GM19455 (cell line): ENCODE measurements around the gene KRCC1.
A peak's percentile ranks its signal among the peaks of the same experiment; 100 is the strongest.
"Not testable (repeated sequence)": the region's sequence is repeated elsewhere in the genome, so short reads cannot be mapped to it uniquely, and the experiment has no call there.

ENCODE experiments used
- ATAC-seq: cut with Tn5 transposase; IDR thresholded peaks from one replicate; pipeline ENCODE4 v1.9.1; 2021; ENCODE audit not compliant: unreplicated experiment

The KRCC1 gene

GRCh38 chr2:88042476-88042875 is 13.1 kb downstream of the KRCC1 start:
- ATAC-seq = no peak

DNA sequence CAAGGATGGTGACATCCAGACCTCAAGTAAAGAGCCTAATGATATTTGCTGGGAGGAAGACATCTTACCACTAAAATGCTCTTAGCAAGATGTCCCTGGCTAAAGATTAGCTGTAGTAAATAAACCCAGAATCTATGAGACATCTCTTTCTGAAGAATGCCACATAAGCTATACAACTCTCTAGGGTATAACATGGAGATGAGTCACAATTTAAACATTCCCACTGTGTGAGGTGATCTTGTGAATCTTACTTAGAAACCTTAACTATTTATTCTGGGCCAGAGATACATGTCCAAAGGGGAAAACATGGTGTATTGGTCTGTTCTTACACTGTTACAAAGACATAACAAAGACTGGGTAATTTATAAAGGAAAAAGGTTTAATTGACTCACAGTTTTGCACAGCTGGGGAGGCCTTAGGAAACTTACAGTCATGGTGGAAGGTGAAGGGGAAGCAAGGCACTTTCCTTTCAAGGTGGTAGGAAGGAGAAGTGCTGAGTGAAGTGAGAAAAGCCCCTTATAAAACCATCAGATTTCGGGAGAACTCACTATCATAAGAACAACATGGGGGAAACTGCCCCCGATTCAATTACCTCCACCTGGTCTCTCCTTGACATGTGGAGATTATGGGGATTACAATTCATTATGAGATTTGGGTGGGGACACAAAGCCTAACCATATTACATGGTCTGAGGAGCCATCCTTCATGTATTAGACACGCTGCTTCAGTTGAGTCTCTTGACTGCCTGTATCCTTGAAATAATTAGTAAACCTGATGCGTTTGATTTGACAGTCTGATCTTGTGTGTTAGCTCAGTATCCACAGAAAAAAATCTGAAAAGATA is 17.1 kb downstream of the KRCC1 start:
- no peak for ATAC-seq

GRCh38 chr2:88036606-88037005 is 19.0 kb downstream of the KRCC1 start:
- ATAC-seq = no peak

GRCh38 chr2:88036182-88036581 is 19.4 kb downstream of the KRCC1 start:
- no peak for ATAC-seq

DNA sequence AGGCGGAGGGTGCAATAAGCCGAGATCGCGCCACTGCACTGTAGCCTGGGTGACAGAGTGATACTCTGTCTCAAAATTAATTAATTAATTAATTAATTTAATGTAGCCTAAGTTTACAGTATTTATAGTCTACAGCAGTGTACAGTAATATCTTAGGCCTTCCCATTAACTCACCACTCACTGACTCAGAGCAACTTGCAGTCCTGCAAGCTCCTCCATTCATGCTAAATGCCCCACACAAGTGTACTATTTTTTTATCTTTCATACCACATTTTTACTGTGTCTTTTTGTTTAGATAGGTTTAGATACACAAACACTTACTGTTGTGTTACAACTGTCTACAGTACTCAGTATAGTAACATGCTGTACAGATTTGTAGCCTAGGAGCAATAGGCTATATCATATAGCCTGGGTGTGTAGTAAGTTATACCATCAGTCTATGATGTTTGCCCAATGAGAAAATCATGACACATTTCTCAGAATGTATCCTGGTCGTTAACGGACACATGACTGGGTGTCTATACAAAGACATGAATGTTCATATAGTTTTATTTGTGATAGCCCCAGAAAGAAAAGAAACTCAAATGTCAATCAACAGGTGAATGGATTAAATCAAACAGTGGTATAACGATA is 23.4 kb downstream of the KRCC1 start:
- ATAC-seq = no peak

- no peak for ATAC-seq
Observed at GRCh38 chr2:88028931-88029330, 26.7 kb downstream of the KRCC1 start.

- no peak for ATAC-seq
Observed at GRCh38 chr2:88027697-88028389, 27.7 kb downstream of the KRCC1 start.

GRCh38 chr2:88024509-88024908 is 31.1 kb downstream of the KRCC1 start:
- no peak for ATAC-seq

DNA sequence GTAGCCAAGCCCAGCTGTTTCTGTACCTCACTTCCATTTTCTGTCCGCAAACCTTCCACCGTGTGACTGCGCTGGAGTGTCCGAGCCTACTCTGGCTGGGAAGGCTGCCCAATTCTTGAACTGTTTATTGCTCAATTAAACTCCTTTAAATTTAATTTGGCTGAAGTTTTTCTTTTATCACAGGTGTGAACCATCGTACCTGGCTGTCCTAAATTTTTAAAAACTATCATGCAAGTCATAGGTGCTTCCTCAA is 33.0 kb downstream of the KRCC1 start:
- no peak for ATAC-seq

DNA sequence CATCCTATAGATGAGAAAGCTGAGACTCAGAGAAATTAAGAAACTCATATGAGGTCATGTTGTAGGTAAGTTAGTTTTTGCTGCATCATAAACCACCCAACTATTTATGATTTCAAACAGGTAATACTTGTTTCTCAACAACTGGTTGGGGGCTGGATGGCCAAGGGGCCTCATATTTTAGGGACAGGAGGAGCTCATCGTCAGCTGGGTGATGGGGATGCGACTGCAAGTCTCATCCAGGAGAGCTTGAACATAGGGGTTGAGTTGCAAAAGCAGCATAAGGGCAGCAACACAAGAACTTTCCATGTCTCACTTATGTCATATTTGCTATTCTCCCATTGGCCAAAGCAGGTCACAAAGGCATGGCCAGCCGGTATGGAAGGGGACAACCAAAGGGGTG is 35.6 kb downstream of the KRCC1 start:
- no peak for ATAC-seq

- no peak for ATAC-seq
Observed at GRCh38 chr2:88018909-88019308, 36.7 kb downstream of the KRCC1 start.

GRCh38 chr2:88018077-88018805 is 37.3 kb downstream of the KRCC1 start:
- ATAC-seq = not testable (repeated sequence)

DNA sequence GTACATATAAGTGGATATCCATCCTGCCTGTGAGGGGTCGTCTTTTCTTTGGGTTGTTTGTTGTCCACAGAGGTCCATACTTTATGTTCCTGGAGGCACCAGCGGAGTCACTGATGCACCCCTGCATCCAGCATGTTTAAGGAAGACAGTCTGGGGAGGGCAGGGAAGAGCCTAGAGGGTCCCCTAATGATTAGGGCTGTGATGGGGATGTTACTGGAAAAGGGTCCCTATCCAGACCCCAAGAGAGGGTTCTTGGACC is 37.9 kb downstream of the KRCC1 start:
- not testable (repeated sequence) for ATAC-seq

DNA sequence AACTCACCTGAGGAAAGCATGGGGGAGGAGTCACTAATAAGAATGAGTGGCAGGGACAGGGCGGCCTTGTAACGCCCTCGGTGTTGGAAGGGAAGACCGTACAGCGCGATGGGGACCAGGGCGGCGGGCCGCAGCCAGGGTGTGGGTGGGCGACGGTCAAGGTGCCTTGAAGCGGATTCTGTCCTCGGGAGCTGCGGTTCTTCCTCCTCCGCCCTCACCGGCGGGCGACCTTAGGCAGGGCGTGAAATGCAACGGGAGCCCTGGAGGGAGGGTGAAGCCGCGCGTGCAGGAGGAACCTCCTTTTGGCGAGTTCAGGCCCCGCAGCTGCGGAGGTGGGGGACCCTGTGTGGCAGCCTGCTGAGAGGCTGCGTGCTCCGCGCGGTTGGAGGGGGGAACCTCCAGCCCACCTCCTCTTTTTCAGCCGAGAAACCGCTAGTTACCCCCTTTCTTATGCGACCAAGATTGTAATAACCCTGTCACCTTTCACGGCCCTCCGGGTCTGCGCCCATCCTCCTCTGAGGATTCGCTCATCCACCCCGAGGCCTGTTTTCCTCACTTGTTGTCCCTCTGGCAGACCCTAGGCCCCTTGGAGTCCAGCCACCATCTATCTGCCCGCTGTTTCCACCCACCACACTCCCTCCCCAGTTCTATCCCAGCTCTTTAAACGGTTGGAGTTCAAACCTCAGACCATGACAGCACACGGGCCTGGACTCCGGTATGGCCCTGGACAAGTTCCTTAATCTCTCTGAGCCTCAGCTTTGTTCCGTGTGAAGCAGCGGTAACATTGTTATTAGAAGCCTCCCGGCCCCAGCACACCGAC is 38.4 kb downstream of the KRCC1 start:
- ATAC-seq = peak; percentile 62

DNA sequence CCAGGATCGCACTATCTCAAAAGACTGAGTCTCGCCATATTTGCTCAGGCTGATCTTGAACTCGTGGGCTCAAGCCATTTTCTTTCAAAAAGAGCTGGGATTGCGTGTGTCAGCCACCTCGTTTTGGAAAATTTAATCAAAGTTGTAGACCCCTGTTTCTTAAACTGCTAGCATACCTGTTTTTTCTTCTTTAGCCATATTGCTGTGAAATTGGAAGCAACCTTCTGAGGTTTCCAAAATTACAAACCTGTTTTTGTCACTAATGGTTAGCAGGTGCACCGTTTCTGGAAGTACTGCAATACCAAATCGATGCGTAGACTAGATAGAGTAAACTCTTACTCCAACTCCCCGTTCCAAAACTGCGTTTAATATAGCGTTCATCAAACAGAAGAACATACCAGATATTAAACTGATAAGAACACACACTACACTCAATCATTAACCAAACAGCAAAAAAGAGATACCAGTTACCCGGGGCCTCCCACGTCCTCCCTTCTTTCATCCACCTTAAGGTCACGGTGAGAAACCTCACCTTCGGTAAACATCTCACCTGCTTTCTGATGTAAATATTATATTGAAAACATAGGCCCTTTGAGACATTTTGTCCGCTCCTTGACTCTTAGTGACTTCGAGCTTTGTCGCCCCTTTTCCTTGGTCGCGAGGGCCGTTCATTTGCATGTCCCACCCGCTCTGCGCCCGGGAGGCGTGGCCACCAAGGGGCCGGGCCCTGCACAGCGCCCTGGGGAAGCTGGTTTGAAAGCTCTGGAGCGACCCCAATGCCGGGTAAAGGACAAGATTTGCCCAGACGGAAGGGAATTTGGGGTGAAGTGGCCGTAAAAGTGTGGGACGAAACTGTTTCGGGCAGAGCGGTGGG is 39.3 kb downstream of the KRCC1 start, which contains the start of gene RNU2-63P:
RNU2-63P (minus strand) TSS at position 462 of the 874 bp plus-strand sequence.
- peak; percentile 85 for ATAC-seq

- ATAC-seq = no peak
Observed at GRCh38 chr2:88011011-88011410, 44.6 kb downstream of the KRCC1 start.

DNA sequence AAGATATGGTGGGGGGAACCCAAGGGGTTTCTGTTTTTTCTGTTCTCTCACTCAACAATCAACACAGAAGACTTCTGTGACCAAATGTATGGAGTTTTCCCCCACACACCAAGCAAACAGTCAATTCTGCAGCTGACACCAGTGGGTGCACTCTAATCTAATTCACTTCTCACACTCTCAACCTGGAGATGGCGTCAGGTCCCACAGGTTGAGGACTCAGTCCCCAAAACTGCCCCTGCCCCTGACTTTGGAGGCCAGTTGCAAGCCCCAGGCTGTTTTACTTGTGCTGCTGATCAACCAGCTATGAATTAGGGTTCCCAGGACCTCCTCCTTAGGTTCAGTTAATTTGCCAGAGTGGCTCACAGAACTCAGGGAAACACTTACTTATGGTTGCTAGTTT is 45.4 kb downstream of the KRCC1 start:
- no peak for ATAC-seq

GRCh38 chr2:88006912-88007439 is 48.6 kb downstream of the KRCC1 start:
- no peak for ATAC-seq

- ATAC-seq = no peak
Observed at GRCh38 chr2:88005776-88006175, 49.8 kb downstream of the KRCC1 start.
